Skeletal muscle satellite cell (primary cell): ENCODE measurements around the gene TACC2.
A peak's percentile ranks its signal among the peaks of the same experiment; 100 is the strongest.
"Not testable (repeated sequence)": the region's sequence is repeated elsewhere in the genome, so short reads cannot be mapped to it uniquely, and the experiment has no call there.

Experiments used
- H3K27me3 ChIP-seq: 2 replicates; pipeline ENCODE4 v1.7.0; 2013; ENCODE audit warnings: low read length; ENCODE audit not compliant: control insufficient read depth, insufficient read depth
- H3K36me3 ChIP-seq: 2 replicates; pipeline ENCODE4 v1.7.0; 2013; ENCODE audit warnings: mild to moderate bottlenecking, control low read depth, low read length; ENCODE audit not compliant: insufficient read depth
- H3K4me1 ChIP-seq: 2 replicates; pipeline ENCODE4 v1.7.0; 2013; ENCODE audit warnings: low read length; ENCODE audit not compliant: control insufficient read depth, insufficient read depth
- H3K4me2 ChIP-seq: 2 replicates; pipeline ENCODE4 v1.7.0; 2013; ENCODE audit warnings: mild to moderate bottlenecking, low read length
- H3K4me3 ChIP-seq: 2 replicates; pipeline ENCODE4 v1.7.0; 2013; ENCODE audit warnings: low read length
- H3K9ac ChIP-seq: 2 replicates; pipeline ENCODE4 v1.7.0; 2013; ENCODE audit warnings: mild to moderate bottlenecking, low read depth, low read length, moderate library complexity
- H3K9me3 ChIP-seq: replicated peaks from 2 replicates; pipeline ENCODE4 v1.7.0; 2013; ENCODE audit warnings: mild to moderate bottlenecking, control low read depth, low read length

Gene TACC2

GRCh38 chr10:122102869-122103525 lies 114.0 kb downstream of the TACC2 start:
- Histone ChIP-seq H3K4me1 (no peaks in the 10 kb centered on the region), H3K27me3 (peaks cover 16% of the 10 kb centered on the region), H3K9ac (no peak overlapping the region)

DNA sequence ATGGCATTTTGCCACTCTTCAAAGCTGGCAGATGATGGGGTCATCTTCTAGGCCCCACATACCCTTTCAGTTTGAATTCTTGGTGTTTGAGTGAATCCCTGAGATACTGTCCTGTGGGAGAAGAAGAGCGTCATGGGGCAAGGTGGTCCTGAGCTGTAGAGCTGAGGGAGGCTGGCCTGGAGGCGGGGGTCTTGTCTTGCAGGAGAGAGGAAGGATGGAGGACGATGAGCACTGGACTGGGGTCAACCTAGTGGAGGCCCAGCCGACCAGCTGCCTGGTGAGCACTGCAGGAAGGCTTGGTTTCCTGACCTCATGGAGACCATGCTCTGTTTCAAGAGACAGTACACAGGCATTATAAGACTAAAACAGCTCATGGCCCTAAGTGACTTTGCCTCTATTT lies 114.6 kb downstream of the TACC2 start:
- Histone ChIP-seq H3K36me3 (no peaks in the 10 kb centered on the region), H3K4me2 (no peak overlapping the region), H3K9me3 (no peaks in the 10 kb centered on the region)

More at GRCh38 chr10:122102869-122103525, 114.0 kb downstream of the TACC2 start:
- no peaks in the 10 kb centered on the region for H3K9me3 ChIP-seq
- no peak overlapping the region for H3K4me2 ChIP-seq
- no peak overlapping the region for H3K4me3 ChIP-seq
- H3K36me3 ChIP-seq = no peaks in the 10 kb centered on the region

GRCh38 chr10:122108786-122109185 lies 119.8 kb downstream of the TACC2 start:
- H3K27me3 ChIP-seq, H3K9me3 ChIP-seq, H3K4me2 ChIP-seq, H3K4me3 ChIP-seq, H3K36me3 ChIP-seq, H3K9ac ChIP-seq: not testable (repeated sequence)
- peaks cover 11% of the 10 kb centered on the region for H3K4me1 ChIP-seq

More for the DNA sequence above, 114.6 kb downstream of the TACC2 start:
- no peak overlapping the region for H3K4me3 ChIP-seq
- no peaks in the 10 kb centered on the region for H3K4me1 ChIP-seq
- peaks cover 11% of the 10 kb centered on the region for H3K27me3 ChIP-seq
- H3K9ac ChIP-seq = no peak overlapping the region

GRCh38 chr10:122112021-122112616 lies 123.2 kb downstream of the TACC2 start:
- Histone ChIP-seq H3K4me1 (peaks cover 29% of the 10 kb centered on the region), H3K4me2 (peak overlapping the region; percentile 87), H3K4me3 (peak overlapping the region; percentile 93), H3K36me3 (no peaks in the 10 kb centered on the region), H3K9me3 (no peaks in the 10 kb centered on the region), H3K27me3 (no peaks in the 10 kb centered on the region), H3K9ac (peak overlapping the region; percentile 100)

DNA sequence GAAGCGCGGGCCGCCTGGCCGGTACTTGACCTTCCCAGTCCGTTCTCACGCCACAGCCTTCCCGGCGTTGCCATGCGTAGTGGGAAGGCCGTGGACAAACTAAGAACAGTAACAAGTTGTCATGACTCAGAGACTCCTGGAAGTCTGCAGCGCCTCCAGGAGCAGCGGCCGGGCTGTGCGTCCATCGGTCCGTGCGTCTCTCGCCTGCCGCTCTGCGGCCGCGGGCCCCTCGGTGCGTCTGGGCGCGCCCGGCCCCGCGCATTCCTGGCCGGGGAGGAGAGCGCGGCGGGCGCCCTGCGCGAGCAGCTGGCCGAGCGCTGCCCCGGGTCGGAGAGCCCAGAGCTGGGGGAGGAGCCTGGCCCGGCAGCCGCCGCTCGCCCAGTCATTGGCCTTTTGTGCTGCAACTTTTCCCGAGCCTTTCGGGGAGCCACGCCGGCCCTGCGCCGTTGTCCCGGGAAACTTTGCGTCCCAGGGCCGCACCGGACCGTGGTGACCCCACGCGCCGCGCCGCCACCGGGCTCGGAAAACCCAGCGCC lies 123.7 kb downstream of the TACC2 start:
- Histone ChIP-seq H3K4me3 (peak overlapping the region; percentile 93), H3K9ac (peak overlapping the region; percentile 100), H3K9me3 (no peaks in the 10 kb centered on the region), H3K27me3 (no peaks in the 10 kb centered on the region), H3K36me3 (no peaks in the 10 kb centered on the region), H3K4me2 (peak overlapping the region; percentile 87), H3K4me1 (peaks cover 29% of the 10 kb centered on the region)

- peak overlapping the region; percentile 100 for H3K9ac ChIP-seq
- no peaks in the 10 kb centered on the region for H3K27me3 ChIP-seq
Measured at GRCh38 chr10:122113161-122113944, 124.4 kb downstream of the TACC2 start.

GRCh38 chr10:122113945-122114747 lies 125.2 kb downstream of the TACC2 start:
- Histone ChIP-seq H3K4me3 (peak overlapping the region; percentile 93), H3K9me3 (no peaks in the 10 kb centered on the region), H3K4me2 (peak overlapping the region; percentile 87), H3K27me3 (no peaks in the 10 kb centered on the region), H3K9ac (peak overlapping the region; percentile 100), H3K36me3 (no peaks in the 10 kb centered on the region), H3K4me1 (peaks cover 31% of the 10 kb centered on the region)

More at GRCh38 chr10:122113161-122113944, 124.4 kb downstream of the TACC2 start:
- Histone ChIP-seq H3K9me3 (no peaks in the 10 kb centered on the region), H3K36me3 (no peaks in the 10 kb centered on the region), H3K4me1 (peaks cover 29% of the 10 kb centered on the region), H3K4me2 (peak overlapping the region; percentile 87), H3K4me3 (peak overlapping the region; percentile 93)

DNA sequence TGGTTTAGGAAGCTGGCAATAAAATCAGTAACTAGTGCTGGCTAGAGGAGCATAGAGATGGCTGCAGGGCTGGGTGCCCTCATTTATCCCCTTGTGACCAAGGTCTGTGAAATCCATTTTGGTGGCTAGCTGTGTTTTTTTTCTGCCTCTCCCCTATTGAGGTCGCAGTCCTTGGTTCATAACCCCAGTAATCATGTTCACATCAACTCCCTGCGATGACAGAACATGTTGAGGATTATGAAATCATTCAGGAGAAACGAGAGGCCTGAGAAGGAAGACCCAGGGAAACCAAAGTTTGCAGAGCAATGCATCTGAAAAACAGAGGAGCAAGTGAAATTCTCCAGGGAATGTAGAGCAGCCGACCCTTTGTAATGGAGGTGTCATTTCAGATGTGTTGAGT lies 126.9 kb downstream of the TACC2 start:
- Histone ChIP-seq H3K4me3 (no peak overlapping the region), H3K4me1 (peaks cover 31% of the 10 kb centered on the region), H3K36me3 (no peaks in the 10 kb centered on the region), H3K9me3 (no peaks in the 10 kb centered on the region), H3K27me3 (no peaks in the 10 kb centered on the region), H3K9ac (no peak overlapping the region), H3K4me2 (no peak overlapping the region)

DNA sequence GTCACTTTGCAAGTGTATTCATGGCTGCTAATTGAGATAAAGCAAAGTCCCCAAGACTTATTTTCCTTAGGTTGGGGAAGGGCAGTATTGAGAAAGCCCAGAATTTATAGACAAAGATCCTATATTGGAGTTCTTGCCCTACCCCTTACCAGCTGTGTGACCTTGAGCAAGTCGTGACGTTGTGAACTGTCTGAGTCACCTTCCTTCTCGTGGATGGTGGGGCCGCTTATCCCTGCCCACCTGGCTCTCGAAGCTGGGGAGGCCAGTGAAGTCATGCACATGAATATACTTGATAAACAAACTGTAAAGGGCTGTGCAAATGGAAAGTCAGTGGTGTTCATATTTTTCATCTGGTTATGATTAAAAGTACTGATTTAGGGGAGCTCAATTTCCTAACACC lies 127.4 kb downstream of the TACC2 start:
- Histone ChIP-seq H3K27me3 (no peaks in the 10 kb centered on the region), H3K9ac (no peak overlapping the region), H3K4me3 (no peak overlapping the region), H3K4me2 (no peak overlapping the region), H3K9me3 (no peaks in the 10 kb centered on the region), H3K4me1 (peaks cover 31% of the 10 kb centered on the region), H3K36me3 (no peaks in the 10 kb centered on the region)

DNA sequence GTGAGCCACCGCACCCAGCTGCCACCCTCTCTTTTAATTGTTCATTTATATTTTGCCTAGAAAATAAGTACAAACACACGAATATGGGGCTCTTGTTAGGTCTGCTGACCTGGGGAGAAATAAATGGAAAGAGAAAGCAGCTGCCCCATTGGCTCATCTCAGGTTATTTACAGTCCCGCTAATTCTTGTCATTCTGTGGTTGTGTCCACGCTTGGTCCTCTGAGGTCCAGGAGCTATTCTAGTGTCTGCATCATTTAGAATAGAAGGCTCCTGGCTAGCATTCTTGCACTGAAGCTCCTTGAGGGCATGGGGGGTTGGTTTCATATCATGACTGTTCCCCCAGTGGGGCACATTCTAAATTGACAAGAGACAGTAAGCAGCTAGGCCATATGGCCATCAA lies 128.5 kb downstream of the TACC2 start:
- H3K36me3 ChIP-seq = no peaks in the 10 kb centered on the region
- H3K4me3 ChIP-seq = no peak overlapping the region
- no peaks in the 10 kb centered on the region for H3K27me3 ChIP-seq
- H3K9ac ChIP-seq = no peak overlapping the region
- no peak overlapping the region for H3K4me2 ChIP-seq
- no peaks in the 10 kb centered on the region for H3K9me3 ChIP-seq
- H3K4me1 ChIP-seq = peaks cover 22% of the 10 kb centered on the region
